Smooth muscle cell (in vitro differentiated cells): ENCODE results near the gene MEX3A. TPM values are rescaled to one million over a fixed set of nuclear protein-coding genes. Genes with fewer than 3 reads are reported as not detected.

ENCODE experiments used
- DNase-seq: peaks from one replicate; lab custom pipeline; 2025; ENCODE audit not compliant: unreplicated experiment; lab: John Stamatoyannopoulos, UW
- H2AFZ ChIP-seq: fragments of 200-600 bp; sonication (generic); 2 replicates; pipeline ENCODE4 v1.6.0; 2016; ENCODE audit warnings: antibody characterized with exemption, low read depth, mild to moderate bottlenecking
- H3F3A ChIP-seq: fragments of 200-600 bp; sonication (generic); 2 replicates; pipeline ENCODE4 v1.6.0; 2017; ENCODE audit warnings: antibody characterized with exemption, low read depth
- H3K27ac ChIP-seq: fragments of 200-600 bp; sonication (generic); 2 replicates; pipeline ENCODE4 v1.5.1; 2016; ENCODE audit warnings: low read depth, mild to moderate bottlenecking
- H3K27me3 ChIP-seq: fragments of 200-600 bp; sonication (generic); 2 replicates; pipeline ENCODE4 v1.6.1; 2016; ENCODE audit warnings: low read depth, mild to moderate bottlenecking
- H3K36me3 ChIP-seq: fragments of 200-600 bp; sonication (generic); 2 replicates; pipeline ENCODE4 v1.5.1; 2016; ENCODE audit warnings: low read depth
- H3K4me1 ChIP-seq: fragments of 200-600 bp; sonication (generic); 2 replicates; pipeline ENCODE4 v1.5.1; 2016; ENCODE audit warnings: low read depth
- H3K4me2 ChIP-seq: fragments of 200-600 bp; sonication (generic); 2 replicates; pipeline ENCODE4 v1.6.0; 2016; ENCODE audit warnings: mild to moderate bottlenecking
- H3K4me3 ChIP-seq: fragments of 200-600 bp; sonication (generic); 2 replicates; pipeline ENCODE4 v1.5.1; 2016; ENCODE audit warnings: mild to moderate bottlenecking
- H3K79me2 ChIP-seq: fragments of 200-600 bp; sonication (generic); 2 replicates; pipeline ENCODE4 v1.6.0; 2016; ENCODE audit warnings: low read depth, mild to moderate bottlenecking
- H3K9ac ChIP-seq: fragments of 200-600 bp; sonication (generic); 2 replicates; pipeline ENCODE4 v1.6.0; 2016; ENCODE audit warnings: low read depth
- H3K9me3 ChIP-seq: fragments of 200-600 bp; sonication (generic); replicated peaks from 2 replicates; pipeline ENCODE4 v1.5.1; 2016; ENCODE audit warnings: low read depth
- H4K20me1 ChIP-seq: fragments of 200-600 bp; sonication (generic); 2 replicates; pipeline ENCODE4 v1.6.0; 2016; ENCODE audit warnings: low read depth
- CTCF ChIP-seq: fragments of 200-600 bp; sonication (generic); IDR thresholded peaks from 2 replicates; pipeline ENCODE4 v1.5.1; 2017; ENCODE audit warnings: borderline replicate concordance, mild to moderate bottlenecking, antibody characterized with exemption; ENCODE audit not compliant: insufficient read depth, poor library complexity, severe bottlenecking
- WGBS: methylation state at CpG from one replicate; pipeline ENCODE4 v1.1.7; 2016; ENCODE audit warnings: low lambda C conversion rate; 5-methylcytosine and 5-hydroxymethylcytosine counted together
- polyA plus RNA-seq: library from polyadenylated mRNA; unstranded; fragments of >200 nt; fragmentation: Nextera tagmentation; extraction: Ambion mirVana; gene quantifications from 2 replicates; pipeline ENCODE4 v1.2.1, GENCODE V29; 2016
- total RNA-seq: library from RNA; depleted of rRNA; stranded (reverse); fragments of >200 nt; gene quantifications from 2 replicates; pipeline ENCODE4 v1.2.3, GENCODE V29; 2014

MEX3A gene
- total and polyA plus RNA-seq, 2 experiments from 2014 or later, result 10.5 to 13.8 TPM

GRCh38 chr1:156120318-156120717 is 38.1 kb upstream of the MEX3A start:
- peaks cover 51% of the 10 kb centered on the region for H3K4me1 ChIP-seq
- TF ChIP-seq CTCF, result no peak
- H3K9ac ChIP-seq, result peak overlapping the region; percentile 34

GRCh38 chr1:156119503-156120209 is 37.4 kb upstream of the MEX3A start:
- Histone ChIP-seq H2AFZ (no peak overlapping the region), H3K27me3 (no peaks in the 10 kb centered on the region), H3K4me1 (peaks cover 53% of the 10 kb centered on the region), H3K9me3 (no peaks in the 10 kb centered on the region), H3K27ac (peak overlapping the region; percentile 100), H3K4me3 (peak overlapping the region; percentile 100), H3F3A (peaks cover 47% of the 10 kb centered on the region), H3K4me2 (peak overlapping the region; percentile 88), H3K36me3 (no peaks in the 10 kb centered on the region), H3K79me2 (peaks cover 98% of the 10 kb centered on the region), H4K20me1 (peaks cover 90% of the 10 kb centered on the region), H3K9ac (peak overlapping the region; percentile 34)
- 19% methylated on average over 3 of the region's 3 CpGs for WGBS
- DNase-seq, result no peak
- TF ChIP-seq CTCF, result no peak

More at GRCh38 chr1:156120318-156120717, 38.1 kb upstream of the MEX3A start:
- Histone ChIP-seq H3K27ac (peak overlapping the region; percentile 100), H3K79me2 (peaks cover 98% of the 10 kb centered on the region), H3F3A (peaks cover 52% of the 10 kb centered on the region), H3K4me3 (no peak overlapping the region), H3K9me3 (no peaks in the 10 kb centered on the region), H4K20me1 (peaks cover 89% of the 10 kb centered on the region), H3K4me2 (peak overlapping the region; percentile 88), H3K36me3 (no peaks in the 10 kb centered on the region), H2AFZ (no peak overlapping the region), H3K27me3 (no peaks in the 10 kb centered on the region)
- no peak for DNase-seq
- 89% methylated on average over 3 of the region's 3 CpGs for WGBS

- peaks cover 82% of the 10 kb centered on the region for H4K20me1 ChIP-seq
- H3K4me3 ChIP-seq, result peak overlapping the region; percentile 100
Measured at GRCh38 chr1:156118177-156118868, 36.1 kb upstream of the MEX3A start.

More at GRCh38 chr1:156118177-156118868, 36.1 kb upstream of the MEX3A start:
- TF ChIP-seq CTCF, result no peak
- peak overlapping the region; percentile 47 for H3K9ac ChIP-seq
- no peaks in the 10 kb centered on the region for H3K9me3 ChIP-seq
- WGBS, result 37% methylated on average over 8 of the region's 8 CpGs
- H3K4me1 ChIP-seq, result peaks cover 47% of the 10 kb centered on the region
- peak overlapping the region; percentile 100 for H3K27ac ChIP-seq
- no peaks in the 10 kb centered on the region for H3K36me3 ChIP-seq
- H2AFZ ChIP-seq, result no peak overlapping the region
- peak overlapping the region; percentile 88 for H3K4me2 ChIP-seq
- H3K79me2 ChIP-seq, result peaks cover 88% of the 10 kb centered on the region
- no peak for DNase-seq
- peaks cover 47% of the 10 kb centered on the region for H3F3A ChIP-seq
- no peaks in the 10 kb centered on the region for H3K27me3 ChIP-seq
